ENCODE data around the gene FABP1. TPM values are rescaled to one million over a fixed set of nuclear protein-coding genes. Genes with fewer than 3 reads are reported as not detected.

Gene FABP1
- total and polyA plus RNA-seq, 2 donors (not counting 1 experiment from before 2014, with no cell fraction given): not detected

GRCh38 chr2:88161446-88162244 lies 33.8 kb upstream of the FABP1 start:
- H3K27me3 ChIP-seq (ENCODE audit: control insufficient read depth, insufficient read depth, low read length): no peaks in the 10 kb centered on the region
- H3K9ac ChIP-seq (ENCODE audit: insufficient read depth, low read length): no peak overlapping the region
- H3K4me3 ChIP-seq (replicated peaks in 1 of 4; ENCODE audit: control extremely low read depth in 1 of 4, insufficient read depth in 1 of 4, low read depth in 3 of 4, low read length in 4 of 4): no peak overlapping the region
- no peak overlapping the region for H3K4me2 ChIP-seq (ENCODE audit: extremely low read depth, insufficient read depth, low read length)
- H3K27ac ChIP-seq (ENCODE audit: insufficient read depth, low read length): no peak overlapping the region
- no peak overlapping the region for H2AFZ ChIP-seq (ENCODE audit: low read length)
- no peaks in the 10 kb centered on the region for H3K4me1 ChIP-seq (ENCODE audit: control insufficient read depth, extremely low read depth, insufficient read depth, low read length)
- no peaks in the 10 kb centered on the region for H3K79me2 ChIP-seq (ENCODE audit: control insufficient read depth, insufficient read depth, low read length)
- TF ChIP-seq CTCF (conservative IDR thresholded peaks at IDR 0.05 in 1 of 2, IDR thresholded peaks at IDR 0.05 in 1 of 2; ENCODE audit: low read depth in 1 of 2, low read length in 2 of 2): no peak
- H3K36me3 ChIP-seq (ENCODE audit: control insufficient read depth, insufficient read depth, low read length): no peaks in the 10 kb centered on the region
- DNase-seq (ENCODE audit: low read depth in 2 of 2): no peak
- no peaks in the 10 kb centered on the region for H4K20me1 ChIP-seq (ENCODE audit: control insufficient read depth, extremely low read depth, insufficient read depth, low read length)
- no peaks in the 10 kb centered on the region for H3K9me3 ChIP-seq (ENCODE audit: control insufficient read depth, insufficient read depth, low read depth, low read length)

- no peak overlapping the region for H2AFZ ChIP-seq (ENCODE audit: low read length)
- DNase-seq (ENCODE audit: low read depth in 2 of 2): no peak
- no peaks in the 10 kb centered on the region for H3K27me3 ChIP-seq (ENCODE audit: control insufficient read depth, insufficient read depth, low read length)
- no peak overlapping the region for H3K4me3 ChIP-seq (replicated peaks in 1 of 4; ENCODE audit: control extremely low read depth in 1 of 4, insufficient read depth in 1 of 4, low read depth in 3 of 4, low read length in 4 of 4)
- no peaks in the 10 kb centered on the region for H3K36me3 ChIP-seq (ENCODE audit: control insufficient read depth, insufficient read depth, low read length)
- TF ChIP-seq EZH2 (IDR thresholded peaks at IDR 0.05; ENCODE audit: low read length, missing control alignments) (no peak), CTCF (conservative IDR thresholded peaks at IDR 0.05 in 1 of 2, IDR thresholded peaks at IDR 0.05 in 1 of 2; ENCODE audit: low read depth in 1 of 2, low read length in 2 of 2) (no peak)
- no peak overlapping the region for H3K27ac ChIP-seq (ENCODE audit: insufficient read depth, low read length)
- H3K9me3 ChIP-seq (ENCODE audit: control insufficient read depth, insufficient read depth, low read depth, low read length): no peaks in the 10 kb centered on the region
- H4K20me1 ChIP-seq (ENCODE audit: control insufficient read depth, extremely low read depth, insufficient read depth, low read length): no peaks in the 10 kb centered on the region
- H3K4me1 ChIP-seq (ENCODE audit: control insufficient read depth, extremely low read depth, insufficient read depth, low read length): no peaks in the 10 kb centered on the region
- H3K9ac ChIP-seq (ENCODE audit: insufficient read depth, low read length): no peak overlapping the region
- H3K79me2 ChIP-seq (ENCODE audit: control insufficient read depth, insufficient read depth, low read length): no peaks in the 10 kb centered on the region
- no peak overlapping the region for H3K4me2 ChIP-seq (ENCODE audit: extremely low read depth, insufficient read depth, low read length)
These were observed 32.7 kb upstream of the FABP1 start for GRCh38 chr2:88160517-88160916.

- Histone ChIP-seq H2AFZ (ENCODE audit: low read length) (no peak overlapping the region), H3K4me3 (replicated peaks in 1 of 4; ENCODE audit: control extremely low read depth in 1 of 4, insufficient read depth in 1 of 4, low read depth in 3 of 4, low read length in 4 of 4) (no peak overlapping the region)
- peak; percentile 45 to 77 for DNase-seq (ENCODE audit: low read depth in 2 of 2)
These were observed 32.1 kb upstream of the FABP1 start for GRCh38 chr2:88159955-88160415.

More at GRCh38 chr2:88159955-88160415, 32.1 kb upstream of the FABP1 start:
- no peaks in the 10 kb centered on the region for H3K79me2 ChIP-seq (ENCODE audit: control insufficient read depth, insufficient read depth, low read length)
- H3K4me1 ChIP-seq (ENCODE audit: control insufficient read depth, extremely low read depth, insufficient read depth, low read length): no peaks in the 10 kb centered on the region
- H3K27me3 ChIP-seq (ENCODE audit: control insufficient read depth, insufficient read depth, low read length): no peaks in the 10 kb centered on the region
- no peaks in the 10 kb centered on the region for H4K20me1 ChIP-seq (ENCODE audit: control insufficient read depth, extremely low read depth, insufficient read depth, low read length)
- no peak overlapping the region for H3K9ac ChIP-seq (ENCODE audit: insufficient read depth, low read length)
- no peak overlapping the region for H3K4me2 ChIP-seq (ENCODE audit: extremely low read depth, insufficient read depth, low read length)
- TF ChIP-seq CTCF (conservative IDR thresholded peaks at IDR 0.05 in 1 of 2, IDR thresholded peaks at IDR 0.05 in 1 of 2; ENCODE audit: low read depth in 1 of 2, low read length in 2 of 2) (peak; percentile 83 to 90), EZH2 (IDR thresholded peaks at IDR 0.05; ENCODE audit: low read length, missing control alignments) (no peak)
- H3K27ac ChIP-seq (ENCODE audit: insufficient read depth, low read length): no peak overlapping the region
- H3K9me3 ChIP-seq (ENCODE audit: control insufficient read depth, insufficient read depth, low read depth, low read length): no peaks in the 10 kb centered on the region
- H3K36me3 ChIP-seq (ENCODE audit: control insufficient read depth, insufficient read depth, low read length): no peaks in the 10 kb centered on the region

All from fibroblast of lung (primary cell).